HL-60 (cell line): ENCODE data around the gene ZNF132.
A peak's percentile ranks its signal among the peaks of the same experiment; 100 is the strongest.

Source experiments
- CTCF ChIP-seq: IDR thresholded peaks from one replicate; pipeline ENCODE4 v1.5.1; 2011; ENCODE audit warnings: low read length, control low read depth, inconsistent platforms; ENCODE audit not compliant: insufficient read depth
- GABPA ChIP-seq: IDR thresholded peaks from 2 replicates; pipeline ENCODE4 v1.6.1; 2012; ENCODE audit warnings: low read depth
- POLR2AphosphoS5 ChIP-seq: IDR thresholded peaks from 2 replicates; pipeline ENCODE4 v1.6.1; 2012; ENCODE audit warnings: low read depth
- REST ChIP-seq: IDR thresholded peaks from 2 replicates; pipeline ENCODE4 v1.6.1; 2012; ENCODE audit warnings: low read depth; ENCODE audit not compliant: insufficient replicate concordance
- SPI1 ChIP-seq: IDR thresholded peaks from 2 replicates; pipeline ENCODE4 v1.6.1; 2012; ENCODE audit warnings: low read depth, mild to moderate bottlenecking, borderline replicate concordance

GRCh38 chr19:58439576-58440554 is at the start of gene ZNF132:
- TF ChIP-seq CTCF (no peak), POLR2AphosphoS5 (no peak; the same call in 1 of the 2 replicates), GABPA (peak; percentile 74), REST (no peak), SPI1 (no peak)
